H1 (cell line): ENCODE measurements around the gene EPHB6. TPM values are rescaled to one million over a fixed set of nuclear protein-coding genes. Genes with fewer than 3 reads are reported as not detected.
A peak's percentile ranks its signal among the peaks of the same experiment; 100 is the strongest.

Experiments used
- CTCF ChIA-PET: fragments of 300-600 bp; sonication (Branson Sonifier 250); formaldehyde crosslinking; loops from one replicate; lab custom pipeline; 2021; ENCODE audit not compliant: partially characterized antibody; lab: Charles Lee
- POLR2A ChIA-PET: fragments of 300-600 bp; sonication (Branson Sonifier 250); formaldehyde crosslinking; loops from one replicate; lab custom pipeline; 2021; ENCODE audit warnings: inconsistent platforms; ENCODE audit not compliant: partially characterized antibody; lab: Charles Lee
- DNase-seq, 2 experiments: peaks; one replicate each; pipeline versions ENCODE4 v3.0.0 to v3.0.0-alpha.2; 2010 to 2022; ENCODE audit warnings: low spot score in 2 of 2, low read depth in 1 of 2, mixed read lengths in 1 of 2
- FAIRE-seq: peaks from 2 replicates; lab custom pipeline; 2011; peaks lifted over from hg19 to GRCh38; lab: Jason Lieb, UNC
- H2AFZ ChIP-seq: 2 replicates; pipeline ENCODE4 v1.8.1; 2012; ENCODE audit warnings: low read length, inconsistent platforms
- H2AK5ac ChIP-seq: 2 replicates; pipeline ENCODE4 v1.6.1; 2013; ENCODE audit warnings: low read depth, low read length
- H2BK120ac ChIP-seq: replicated peaks from 2 replicates; pipeline ENCODE3; 2013; ENCODE audit warnings: low read depth, low read length, inconsistent platforms
- H2BK12ac ChIP-seq: 2 replicates; pipeline ENCODE4 v1.6.1; 2013; ENCODE audit warnings: low read depth, low read length
- H2BK15ac ChIP-seq: 2 replicates; pipeline ENCODE4 v1.6.1; 2013; ENCODE audit warnings: low read length
- H2BK20ac ChIP-seq: 2 replicates; pipeline ENCODE4 v1.6.1; 2013; ENCODE audit warnings: low read length
- H2BK5ac ChIP-seq: 2 replicates; pipeline ENCODE4 v1.6.1; 2013; ENCODE audit warnings: low read depth, low read length
- H3K14ac ChIP-seq: 2 replicates; pipeline ENCODE4 v1.6.1; 2013; ENCODE audit warnings: inconsistent platforms; ENCODE audit not compliant: insufficient read length
- H3K18ac ChIP-seq: 2 replicates; pipeline ENCODE4 v1.6.1; 2013; ENCODE audit warnings: low read length; ENCODE audit errors: extremely low read depth
- H3K23ac ChIP-seq: 2 replicates; pipeline ENCODE4 v1.6.1; 2013; ENCODE audit warnings: inconsistent platforms; ENCODE audit not compliant: insufficient read length
- H3K23me2 ChIP-seq: 2 replicates; pipeline ENCODE4 v1.6.1; 2013; ENCODE audit warnings: low read depth, low read length
- H3K27ac ChIP-seq: 2 replicates; pipeline ENCODE4 v1.6.1; 2011; ENCODE audit warnings: low read depth, low read length, inconsistent platforms
- H3K27me3 ChIP-seq, 4 experiments: replicated peaks in 1 of 4; 1 replicate in 1 of 4; 2 replicates in 3 of 4; pipeline versions ENCODE4 v1.6.1 to v1.8.1; 2011 to 2013; ENCODE audit warnings: low read length in 3 of 4, mild to moderate bottlenecking in 3 of 4, inconsistent platforms in 2 of 4, mixed read lengths in 2 of 4, moderate library complexity in 1 of 4; ENCODE audit not compliant: control insufficient read depth in 3 of 4, insufficient read depth in 3 of 4; ENCODE audit errors: extremely low read depth in 1 of 4
- H3K36me3 ChIP-seq, 4 experiments: 2 replicates each; pipeline versions ENCODE4 v1.6.1 to v1.8.1; 2011 to 2013; ENCODE audit warnings: mild to moderate bottlenecking in 4 of 4, low read length in 3 of 4, moderate library complexity in 2 of 4, control low read depth in 1 of 4, inconsistent platforms in 1 of 4; ENCODE audit not compliant: insufficient read depth in 4 of 4, control insufficient read depth in 2 of 4
- H3K4ac ChIP-seq: replicated peaks from 2 replicates; pipeline ENCODE3; 2013; ENCODE audit warnings: low read length, low read depth, mixed read lengths, inconsistent platforms; ENCODE audit not compliant: insufficient read length
- H3K4me1 ChIP-seq, 4 experiments: replicated peaks in 1 of 4; 1 replicate in 1 of 4; 2 replicates in 3 of 4; pipeline versions ENCODE4 v1.6.1 to v1.8.1; 2011 to 2013; ENCODE audit warnings: low read length in 3 of 4, inconsistent platforms in 2 of 4, mixed read lengths in 1 of 4; ENCODE audit not compliant: insufficient read depth in 4 of 4, control insufficient read depth in 3 of 4
- H3K4me2 ChIP-seq, 2 experiments: 2 replicates each; pipeline versions ENCODE4 v1.6.1 to v1.8.1; 2011 to 2013; ENCODE audit warnings: low read depth in 2 of 2, low read length in 2 of 2, control low read depth in 1 of 2, inconsistent platforms in 1 of 2, mild to moderate bottlenecking in 1 of 2; ENCODE audit not compliant: insufficient read depth in 1 of 2
- H3K4me3 ChIP-seq, 4 experiments: fragments of 200-600, 300-600 bp in 1 of 4; sonication (generic), shearing (Covaris generic), sonication (Bioruptor Twin) in 1 of 4; 2 replicates each; pipeline versions ENCODE4 v1.5.1 to v1.8.1; 2011 to 2016; ENCODE audit warnings: low read length in 4 of 4, low read depth in 3 of 4, control low read depth in 2 of 4, inconsistent platforms in 2 of 4, mild to moderate bottlenecking in 2 of 4, mixed read lengths in 1 of 4, moderate library complexity in 1 of 4; ENCODE audit not compliant: insufficient read depth in 2 of 4; ENCODE audit errors: extremely low read depth in 1 of 4
- H3K56ac ChIP-seq: replicated peaks from 2 replicates; pipeline ENCODE3; 2013; ENCODE audit warnings: low read depth, mild to moderate bottlenecking, mixed read lengths, low read length, inconsistent platforms; ENCODE audit not compliant: insufficient read length
- H3K79me1 ChIP-seq: 2 replicates; pipeline ENCODE4 v1.6.1; 2013; ENCODE audit warnings: low read depth, low read length, control low read depth
- H3K79me2 ChIP-seq, 2 experiments: 2 replicates each; pipeline versions ENCODE4 v1.6.1 to v1.8.1; 2012 to 2013; ENCODE audit warnings: low read length in 2 of 2, mild to moderate bottlenecking in 2 of 2, inconsistent platforms in 1 of 2; ENCODE audit not compliant: insufficient read depth in 2 of 2, control insufficient read depth in 1 of 2
- H3K9ac ChIP-seq, 4 experiments: replicated peaks in 1 of 4; 1 replicate in 1 of 4; 2 replicates in 3 of 4; pipeline versions ENCODE4 v1.6.1 to v1.8.1; 2011 to 2013; ENCODE audit warnings: low read depth in 3 of 4, low read length in 3 of 4, control low read depth in 2 of 4, mild to moderate bottlenecking in 2 of 4, moderate library complexity in 2 of 4, inconsistent platforms in 1 of 4; ENCODE audit errors: extremely low read depth in 1 of 4
- H3K9me3 ChIP-seq, 2 experiments: 2 replicates each; pipeline versions ENCODE4 v1.6.1 to v1.8.1; 2012 to 2013; ENCODE audit warnings: mild to moderate bottlenecking in 2 of 2, moderate library complexity in 2 of 2, control low read depth in 1 of 2, inconsistent platforms in 1 of 2, low read depth in 1 of 2, low read length in 1 of 2, mixed read lengths in 1 of 2; ENCODE audit not compliant: insufficient read depth in 2 of 2
- H4K20me1 ChIP-seq, 2 experiments: replicated peaks in 1 of 2; 2 replicates each; pipeline versions ENCODE3 to v1.8.1; 2011 to 2013; ENCODE audit warnings: inconsistent platforms in 2 of 2, low read length in 2 of 2, mild to moderate bottlenecking in 1 of 2; ENCODE audit not compliant: insufficient read depth in 2 of 2, control insufficient read depth in 1 of 2
- H4K5ac ChIP-seq: 2 replicates; pipeline ENCODE4 v1.6.1; 2013; ENCODE audit warnings: low read length, low read depth, mixed read lengths, inconsistent platforms; ENCODE audit not compliant: insufficient read length
- H4K8ac ChIP-seq: 2 replicates; pipeline ENCODE4 v1.8.0; 2013; ENCODE audit warnings: mild to moderate bottlenecking, moderate library complexity, low read length, inconsistent platforms; ENCODE audit not compliant: insufficient read depth; ENCODE audit errors: extremely low read depth
- H4K91ac ChIP-seq: replicated peaks from 2 replicates; pipeline ENCODE3; 2013; ENCODE audit warnings: low read length, mixed read lengths, inconsistent platforms; ENCODE audit not compliant: insufficient read length
- BRCA1 ChIP-seq: IDR thresholded peaks from 2 replicates; pipeline ENCODE4 v1.6.1; 2012; ENCODE audit warnings: low read depth, low read length, improper control_type of control experiment
- CHD2 ChIP-seq: IDR thresholded peaks from 2 replicates; pipeline ENCODE4 v1.6.1; 2012; ENCODE audit warnings: low read length, improper control_type of control experiment
- EP300 ChIP-seq, 2 experiments: IDR thresholded peaks; 1 replicate in 1 of 2; 2 replicates in 1 of 2; pipeline ENCODE4 v1.6.1; 2011 to 2012; ENCODE audit warnings: low read depth in 2 of 2, low read length in 2 of 2, mild to moderate bottlenecking in 2 of 2, borderline replicate concordance in 1 of 2, inconsistent platforms in 1 of 2, moderate library complexity in 1 of 2
- JUN ChIP-seq: IDR thresholded peaks from 2 replicates; pipeline ENCODE4 v1.6.1; 2011; ENCODE audit warnings: low read depth, mild to moderate bottlenecking, improper control_type of control experiment, low read length
- MAFK ChIP-seq: IDR thresholded peaks from 2 replicates; pipeline ENCODE4 v1.6.1; 2012; ENCODE audit warnings: low read depth, mild to moderate bottlenecking, improper control_type of control experiment, low read length
- NRF1 ChIP-seq: IDR thresholded peaks from 2 replicates; pipeline ENCODE4 v1.6.1; 2011; ENCODE audit warnings: mild to moderate bottlenecking, low read depth, low read length, improper control_type of control experiment
- SP2 ChIP-seq: IDR thresholded peaks from 2 replicates; pipeline ENCODE4 v1.6.1; 2012; ENCODE audit warnings: mild to moderate bottlenecking, low read length, inconsistent platforms
- ZNF274 ChIP-seq: IDR thresholded peaks from 2 replicates; pipeline ENCODE4 v1.7.0; 2012; ENCODE audit warnings: low read length, borderline replicate concordance; ENCODE audit errors: extremely low read depth
- WGBS, 2 experiments: shearing (Covaris generic) in 1 of 2; methylation state at CpG; one replicate each; pipeline versions ENCODE4 v1.1.6 to v1.1.7; 2013 to 2015; ENCODE audit warnings: low lambda C conversion rate in 2 of 2, mixed read lengths in 2 of 2, inconsistent platforms in 1 of 2, low coverage in 1 of 2, missing lambda C conversion rate in 1 of 2; ENCODE audit not compliant: insufficient replicate concordance in 2 of 2, insufficient coverage in 1 of 2, insufficient read length in 1 of 2; ENCODE audit errors: extremely low coverage in 1 of 2, missing lambda C conversion rate in 1 of 2; 5-methylcytosine and 5-hydroxymethylcytosine counted together
- polyA plus RNA-seq, 7 experiments: library from polyadenylated mRNA; depleted of rRNA in 3 of 7; stranded (reverse) in 5 of 7; unstranded in 2 of 7; fragments of >200 nt in 5 of 7; fragments of 200-250 nt in 2 of 7; gene quantifications; 1 replicate in 5 of 7; 2 replicates in 1 of 7; 4 replicates in 1 of 7; pipeline versions ENCODE4 v1.2.1 to v1.2.3, GENCODE V29; 2011 to 2013; ENCODE audit warnings: missing spikeins in 2 of 7, mixed read lengths in 2 of 7
- total RNA-seq: library from RNA; stranded (reverse); fragmentation: NEBNext Ultra II Directional; extraction: Animal tissue kit (Norgen Biotek cat#: 25700); gene quantifications from 2 replicates; pipeline ENCODE4 v1.2.1, GENCODE V29; 2021
- TF ChIP-seq, protein P1 (sequence below): IDR thresholded peaks from 2 replicates; pipeline ENCODE4 v1.6.1; 2012; ENCODE audit warnings: inconsistent platforms

Gene EPHB6
- total and polyA plus RNA-seq, 2 of the 8 experiments (the other 6 are each of a cell fraction or from before 2014, with no cell fraction given), result 19.7 TPM

DNA sequence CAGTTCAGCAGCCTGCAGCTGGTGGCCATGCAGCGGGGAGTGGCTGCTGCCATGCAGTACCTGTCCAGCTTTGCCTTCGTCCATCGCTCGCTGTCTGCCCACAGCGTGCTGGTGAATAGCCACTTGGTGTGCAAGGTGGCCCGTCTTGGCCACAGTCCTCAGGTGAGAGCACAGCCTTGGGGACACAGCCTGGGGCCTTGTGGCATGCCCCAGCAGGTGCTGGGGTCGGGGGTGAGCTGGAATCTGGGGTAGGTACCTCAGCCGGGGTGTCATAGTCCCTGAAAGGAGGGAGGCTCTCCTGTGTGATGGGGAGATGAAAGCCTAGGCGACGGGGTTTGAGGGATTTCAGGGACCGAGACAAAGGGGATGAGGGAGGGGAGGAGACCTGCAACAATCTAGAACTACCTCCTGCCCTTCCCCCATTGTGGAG is 14.1 kb downstream of the EPHB6 start:
- FAIRE-seq (no peak), DNase-seq (peak in 1 of 2 experiments; percentile 19)
- no peak overlapping the region for H3K9ac ChIP-seq
- H3K9me3 ChIP-seq, result no peaks in the 10 kb centered on the region
- no peak overlapping the region for H4K5ac ChIP-seq
- no peak for TF ChIP-seq EP300 (IDR thresholded peaks at IDR 0.05; ENCODE audit: borderline replicate concordance in 1 of 2, low read depth in 2 of 2, low read length in 2 of 2)
- no peak for TF ChIP-seq MAFK
- TF ChIP-seq CHD2, result no peak
- no peak for TF ChIP-seq NRF1
- TF ChIP-seq, protein P1, sequence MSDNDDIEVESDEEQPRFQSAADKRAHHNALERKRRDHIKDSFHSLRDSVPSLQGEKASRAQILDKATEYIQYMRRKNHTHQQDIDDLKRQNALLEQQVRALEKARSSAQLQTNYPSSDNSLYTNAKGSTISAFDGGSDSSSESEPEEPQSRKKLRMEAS, result no peak
- no peak for TF ChIP-seq SP2
- no peak for TF ChIP-seq JUN
- no peak for TF ChIP-seq ZNF274
- TF ChIP-seq BRCA1, result no peak
- no peak overlapping the region for H4K91ac ChIP-seq
- ChIA-PET CTCF (interaction anchor here (0.5 to 13.9 kb wide), 14 partner anchors 10 to 483 kb away, joined by 3 to 107 read pairs (median 3); partner anchors contain the start of gene EPHB6), POLR2A (no interaction called here)
- no peaks in the 10 kb centered on the region; a peak in 1 of 7 replicates for H3K27me3 ChIP-seq
- no peak overlapping the region for H3K14ac ChIP-seq
- no peak overlapping the region for H3K4me3 ChIP-seq
- H3K23ac ChIP-seq, result no peak overlapping the region
- no peak overlapping the region for H2BK15ac ChIP-seq
- H2BK20ac ChIP-seq, result no peak overlapping the region
- WGBS, 2 experiments, result 95% methylated on average over 11 of the region's 11 CpGs; no CpG with 5 or more reads in 1 of the 2 experiments
- no peaks in the 10 kb centered on the region for H3K36me3 ChIP-seq
- no peaks in the 10 kb centered on the region; the same call in 1 of the 2 replicates for H3K23me2 ChIP-seq
- no peaks in the 10 kb centered on the region; the same call in 1 of the 2 replicates for H3K79me1 ChIP-seq
- H4K8ac ChIP-seq, result no peak overlapping the region
- H2BK120ac ChIP-seq, result no peak overlapping the region
- 0 out of 2 replicates have a peak overlapping the region, but pooled peaks have one; percentile 35 for H2BK5ac ChIP-seq
- H3K56ac ChIP-seq, result no peak overlapping the region
- H3K4ac ChIP-seq, result no peak overlapping the region
- no peak overlapping the region for H3K4me2 ChIP-seq
- H3K79me2 ChIP-seq, result no peaks in the 10 kb centered on the region
- no peak overlapping the region for H2BK12ac ChIP-seq
- peaks cover 0 to 5% (median 3%) of the 10 kb centered on the region in 4 experiments; a peak in 4 of 7 replicates for H3K4me1 ChIP-seq
- H3K18ac ChIP-seq, result no peak overlapping the region
- H2AFZ ChIP-seq, result no peak overlapping the region
- H2AK5ac ChIP-seq, result no peak overlapping the region
- H3K27ac ChIP-seq, result no peak overlapping the region
- no peaks in the 10 kb centered on the region for H4K20me1 ChIP-seq
